Central memory CD4-positive, alpha-beta T cell (primary cell): ENCODE measurements around the gene DNAJB2.
"Not testable (repeated sequence)": the region's sequence is repeated elsewhere in the genome, so short reads cannot be mapped to it uniquely, and the experiment has no call there.

Source experiments
- DNase-seq: peaks from one replicate; pipeline ENCODE4 v3.0.0; 2022

DNAJB2 gene

GRCh38 chr2:219304223-219304622 is 25.1 kb downstream of the DNAJB2 start:
- no peak for DNase-seq

DNA sequence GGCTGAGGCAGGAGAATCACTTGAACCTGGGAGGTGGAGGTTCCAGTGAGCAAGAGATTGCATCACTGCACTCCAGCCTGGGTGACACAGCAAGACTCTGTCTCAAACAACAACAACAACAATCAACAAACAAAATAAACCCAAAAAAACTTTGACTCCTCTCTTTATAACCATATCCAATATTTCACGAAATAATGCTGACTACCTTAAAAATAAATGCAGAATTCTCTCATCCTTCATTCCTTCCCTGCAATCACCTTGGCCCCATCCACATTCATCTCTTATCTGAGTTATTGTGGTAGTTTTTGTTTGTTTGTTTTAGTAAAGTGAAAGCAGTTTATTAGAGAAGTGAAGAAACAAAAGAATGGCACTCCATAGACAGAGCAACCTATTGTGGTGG is 26.9 kb downstream of the DNAJB2 start:
- no peak for DNase-seq

DNA sequence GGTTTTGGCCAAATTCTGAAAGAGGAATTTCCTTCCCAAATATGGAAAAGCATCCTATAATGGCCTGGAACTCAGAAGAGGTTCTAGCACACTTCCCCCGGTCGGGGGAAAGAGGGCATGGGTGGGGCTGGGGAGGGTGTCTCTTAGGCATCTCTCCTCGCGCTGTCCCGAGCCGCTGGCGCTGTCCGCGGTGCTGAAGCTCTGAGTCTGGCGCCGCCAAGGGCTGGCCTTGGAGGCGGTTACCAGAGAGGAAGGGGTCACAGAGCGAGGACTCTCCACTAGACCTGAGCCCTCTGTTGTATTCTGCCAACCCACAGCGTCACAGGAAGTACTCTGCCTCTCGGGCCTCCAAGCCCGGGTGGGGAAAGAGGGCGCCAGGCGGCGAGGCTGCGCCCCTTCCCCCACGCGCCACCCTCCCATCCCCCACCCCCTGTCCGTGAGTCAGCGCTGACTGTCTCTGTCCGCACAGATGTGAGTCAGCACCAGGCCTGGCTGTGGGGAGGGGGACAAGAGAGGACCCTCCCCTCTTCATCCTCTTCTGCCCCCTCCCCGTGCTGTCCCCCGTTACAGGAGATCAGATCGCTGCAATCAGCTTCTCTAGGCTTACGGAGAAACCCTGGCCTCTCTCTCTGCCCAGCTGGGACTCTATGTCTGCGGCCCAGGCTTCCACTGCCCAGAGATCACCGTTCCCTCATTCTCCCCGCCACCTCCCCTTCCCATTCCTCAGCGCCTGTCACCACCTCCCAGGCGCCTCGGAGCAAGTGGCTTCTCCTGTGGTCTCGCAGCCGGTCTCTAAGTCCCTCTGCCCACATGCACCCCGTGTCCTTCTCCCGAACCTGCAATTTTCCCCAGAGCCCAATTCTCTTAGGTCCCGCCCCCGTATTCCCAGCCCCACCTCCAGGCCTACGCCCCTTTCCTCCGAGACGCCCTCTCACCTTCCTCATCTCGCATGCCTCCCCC is 29.3 kb downstream of the DNAJB2 start:
- peak; percentile 48 for DNase-seq

- DNase-seq, result no peak
Observed at GRCh38 chr2:219309278-219309677, 30.1 kb downstream of the DNAJB2 start, which contains the start of gene PTPRN. Gene PTPRN (minus strand): TSS chr2:219309401. CDS start chr2:219309332, 69 bp downstream.

DNA sequence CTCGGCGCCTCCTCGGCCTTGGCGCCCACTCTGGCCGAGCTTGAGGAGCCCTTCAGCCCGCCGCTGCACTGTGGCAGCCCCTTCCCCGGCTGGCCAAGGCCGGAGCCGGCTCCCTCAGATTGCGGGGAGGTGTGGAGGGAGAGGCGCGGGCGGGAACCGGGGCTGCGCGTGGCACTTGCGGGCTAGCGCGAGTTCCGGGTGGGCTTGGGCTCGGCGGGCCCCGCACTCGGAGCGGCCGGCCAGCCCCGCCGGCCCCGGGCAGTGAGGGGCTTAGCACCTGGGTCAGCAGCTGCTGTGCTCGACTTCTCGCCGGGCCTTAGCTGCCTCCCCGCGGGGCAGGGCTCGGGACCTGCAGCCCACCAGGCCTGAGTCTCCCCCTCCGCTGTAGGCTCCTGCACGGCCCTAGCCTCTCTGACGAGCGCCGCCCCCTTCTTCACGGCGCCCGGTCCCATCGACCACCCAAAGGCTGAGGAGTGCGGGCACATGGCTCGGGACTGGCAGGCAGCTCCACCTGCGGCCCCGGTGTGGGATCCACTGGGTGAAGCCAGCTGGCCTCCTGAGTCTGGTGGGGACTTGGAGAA is 33.6 kb downstream of the DNAJB2 start:
- DNase-seq, result not testable (repeated sequence)

DNA sequence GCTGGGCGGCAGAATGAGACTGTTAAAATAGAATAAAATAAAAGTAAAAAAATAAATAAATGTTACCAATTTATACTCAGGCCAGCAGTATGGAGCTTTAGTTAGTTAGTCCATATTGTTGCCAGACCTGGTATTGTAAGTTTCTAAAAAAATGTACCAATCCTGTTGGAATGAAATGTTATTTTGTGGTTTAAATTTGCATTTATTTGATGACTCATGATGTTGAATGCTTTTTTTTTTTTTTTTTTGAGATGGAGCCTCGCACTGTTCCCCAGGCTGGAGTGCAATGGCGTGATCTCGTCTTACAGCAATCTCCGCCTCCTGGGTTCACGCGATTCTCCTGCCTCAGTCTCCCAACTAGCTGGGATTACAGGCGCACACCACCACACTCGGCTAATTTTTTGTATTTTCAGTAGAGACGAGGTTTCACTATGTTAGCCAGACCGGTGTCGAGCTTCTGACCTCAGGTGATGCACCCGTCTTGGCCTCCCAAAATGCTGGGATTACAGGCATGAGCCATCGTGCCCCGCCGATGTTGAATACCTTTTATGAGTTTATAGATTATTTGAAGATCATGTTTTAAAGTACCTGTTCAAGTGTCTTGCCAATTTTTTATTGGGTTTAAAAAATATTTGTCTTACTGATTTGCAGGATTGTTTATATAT is 35.8 kb downstream of the DNAJB2 start:
- DNase-seq, result no peak

- DNase-seq, result no peak
Observed at GRCh38 chr2:219323434-219323833, 44.3 kb downstream of the DNAJB2 start.

GRCh38 chr2:219325136-219325535 is 46.0 kb downstream of the DNAJB2 start:
- no peak for DNase-seq

- DNase-seq, result no peak
Observed at GRCh38 chr2:219325657-219326315, 46.6 kb downstream of the DNAJB2 start.

- no peak for DNase-seq
Observed at GRCh38 chr2:219327719-219328118, 48.6 kb downstream of the DNAJB2 start.

GRCh38 chr2:219331560-219332213 is 52.5 kb downstream of the DNAJB2 start:
- no peak for DNase-seq

- no peak for DNase-seq
Observed at GRCh38 chr2:219332542-219332941, 53.4 kb downstream of the DNAJB2 start, which contains the start of gene RESP18. Gene RESP18 (minus strand): TSS chr2:219332744.

- no peak for DNase-seq
Observed at GRCh38 chr2:219334076-219334475, 54.9 kb downstream of the DNAJB2 start.

GRCh38 chr2:219335373-219335786 is 56.2 kb downstream of the DNAJB2 start:
- no peak for DNase-seq
